GM23248 (cell line): ENCODE data around the gene TMEM266.

ENCODE experiments used
- EZH2 ChIP-seq: fragments of 200-600 bp; sonication (generic); IDR thresholded peaks from 2 replicates; pipeline ENCODE4 v1.6.1; 2018; ENCODE audit warnings: antibody characterized with exemption, mild to moderate bottlenecking; ENCODE audit not compliant: insufficient read depth, poor library complexity, severe bottlenecking
- EZH2phosphoT487 ChIP-seq: fragments of 200-600 bp; sonication (generic); IDR thresholded peaks from 2 replicates; pipeline ENCODE4 v1.6.1; 2018; ENCODE audit warnings: antibody characterized with exemption, moderate library complexity, mild to moderate bottlenecking, low read depth; ENCODE audit not compliant: insufficient read depth

- TF ChIP-seq EZH2 (no peak), EZH2phosphoT487 (no peak)
Observed at GRCh38 chr15:76208084-76208785, 148.4 kb downstream of the TMEM266 start.
